NCI-H2196 treated with DMSO at 0.1 percent for 48 hours (cell line): ENCODE data around the gene SOX13.
A peak's percentile ranks its signal among the peaks of the same experiment; 100 is the strongest.

Source experiments
- DNase-seq: peaks from one replicate; lab custom pipeline; 2025; ENCODE audit not compliant: unreplicated experiment; lab: John Stamatoyannopoulos, UW

Gene SOX13

GRCh38 chr1:204150702-204151551, 78.0 kb downstream of the SOX13 start:
- no peak for DNase-seq

DNA sequence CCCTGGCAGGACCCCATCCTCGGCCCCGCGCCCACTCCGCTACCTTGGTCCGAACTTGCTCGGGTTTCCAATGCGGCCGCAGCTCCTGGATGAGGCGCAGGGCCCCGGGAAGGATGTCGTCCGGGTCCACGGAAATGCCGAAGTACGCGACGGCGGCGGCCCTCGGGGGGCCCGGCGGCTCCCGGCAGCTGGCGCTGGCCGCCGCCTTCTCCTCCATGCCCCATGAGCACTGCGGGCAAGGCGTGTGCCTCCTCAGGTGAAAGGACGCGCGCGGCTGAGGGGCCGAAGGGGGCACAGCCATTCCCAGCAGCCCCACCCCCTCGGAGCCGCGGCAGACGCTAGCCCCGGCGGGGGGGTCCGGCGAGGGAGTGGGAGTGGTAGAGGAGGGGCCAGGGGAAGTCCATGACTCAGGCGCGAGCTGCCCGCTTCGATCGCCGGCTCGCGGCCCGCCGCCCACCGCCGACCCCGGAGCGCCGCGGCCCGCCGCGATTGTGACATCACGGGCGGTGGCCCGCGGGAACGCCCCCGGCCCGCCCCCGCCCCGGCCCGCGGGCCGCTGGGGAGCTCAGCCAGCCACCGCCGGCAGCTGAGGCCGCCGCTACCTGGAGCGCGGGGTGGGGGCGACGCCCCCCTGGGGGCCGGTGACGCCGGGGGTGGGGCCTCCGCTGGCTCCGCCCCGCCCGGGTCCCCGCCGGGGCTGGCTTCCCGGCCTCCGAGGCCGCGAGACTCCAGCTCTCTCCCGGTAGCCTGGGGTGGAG, 78.8 kb downstream of the SOX13 start, which contains the start of gene ETNK2:
Gene ETNK2 (minus strand): TSS at position 493 of the 758 bp plus-strand sequence. CDS start 192 bp downstream, at position 301.
- peak; percentile 52 for DNase-seq

GRCh38 chr1:204152310-204153044, 79.6 kb downstream of the SOX13 start:
- DNase-seq: no peak

- DNase-seq: no peak
These were observed 80.8 kb downstream of the SOX13 start for GRCh38 chr1:204153667-204154066.

- no peak for DNase-seq
These were observed 81.8 kb downstream of the SOX13 start for GRCh38 chr1:204154568-204155255.

- no peak for DNase-seq
These were observed 83.0 kb downstream of the SOX13 start for GRCh38 chr1:204155881-204156280.

GRCh38 chr1:204157962-204158361, 85.0 kb downstream of the SOX13 start:
- no peak for DNase-seq

DNA sequence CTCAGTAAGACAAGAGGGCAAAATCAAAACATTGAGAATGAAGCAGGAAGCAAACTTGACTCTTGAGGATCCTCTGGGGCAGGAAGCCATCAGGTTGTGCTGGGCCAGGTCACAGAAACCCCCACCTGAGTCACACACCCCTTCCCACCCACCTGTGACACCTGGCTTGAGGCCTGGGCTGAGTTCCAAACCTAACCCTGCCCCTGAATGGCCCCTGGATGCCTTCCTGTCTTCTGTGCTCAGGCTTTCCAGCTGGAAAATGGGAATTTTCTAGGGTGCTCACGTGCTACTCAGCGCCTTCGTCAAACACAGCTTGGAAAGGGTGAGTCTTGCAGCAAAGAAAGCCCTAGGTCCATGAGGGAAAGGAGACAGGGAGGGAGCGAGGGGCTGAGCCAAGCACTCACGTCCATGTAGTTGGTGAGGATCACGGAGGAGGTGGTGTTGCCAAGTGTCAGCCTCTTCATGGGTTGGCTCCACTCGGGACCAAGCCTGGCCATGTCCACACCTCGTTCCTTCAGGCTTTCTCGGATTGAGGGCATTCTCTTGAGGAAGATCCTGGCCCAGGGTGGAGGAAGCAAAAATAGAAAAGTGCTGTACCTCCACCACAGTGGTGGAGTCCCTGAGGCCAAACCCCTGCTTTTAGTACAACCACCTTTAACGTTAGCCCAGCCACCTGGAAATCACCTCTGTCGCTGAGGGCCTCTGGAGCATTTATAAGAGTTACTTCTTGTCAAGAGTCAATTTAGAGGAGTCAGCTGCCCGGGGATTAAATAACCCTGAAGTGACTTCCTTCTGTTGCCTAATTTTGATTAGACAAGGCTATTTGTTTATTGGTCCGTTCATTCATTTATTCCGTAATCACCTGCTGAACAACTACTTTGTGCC, 88.9 kb downstream of the SOX13 start:
- DNase-seq: no peak

- peak; percentile 78 for DNase-seq
These were observed 89.7 kb downstream of the SOX13 start for GRCh38 chr1:204162494-204163074.

- DNase-seq: no peak
These were observed 93.3 kb downstream of the SOX13 start, which contains the start of gene REN for GRCh38 chr1:204166219-204166618. TSS of gene REN (minus strand) at chr1:204166337. CDS start at chr1:204166293, 44 bp downstream.

GRCh38 chr1:204167730-204168129, 94.8 kb downstream of the SOX13 start:
- no peak for DNase-seq

GRCh38 chr1:204169858-204170257, 96.9 kb downstream of the SOX13 start:
- no peak for DNase-seq

GRCh38 chr1:204170494-204171155, 97.7 kb downstream of the SOX13 start:
- DNase-seq: no peak

- DNase-seq: no peak
These were observed 98.8 kb downstream of the SOX13 start for GRCh38 chr1:204171751-204172178.

GRCh38 chr1:204172404-204173029, 99.6 kb downstream of the SOX13 start:
- DNase-seq: no peak

DNA sequence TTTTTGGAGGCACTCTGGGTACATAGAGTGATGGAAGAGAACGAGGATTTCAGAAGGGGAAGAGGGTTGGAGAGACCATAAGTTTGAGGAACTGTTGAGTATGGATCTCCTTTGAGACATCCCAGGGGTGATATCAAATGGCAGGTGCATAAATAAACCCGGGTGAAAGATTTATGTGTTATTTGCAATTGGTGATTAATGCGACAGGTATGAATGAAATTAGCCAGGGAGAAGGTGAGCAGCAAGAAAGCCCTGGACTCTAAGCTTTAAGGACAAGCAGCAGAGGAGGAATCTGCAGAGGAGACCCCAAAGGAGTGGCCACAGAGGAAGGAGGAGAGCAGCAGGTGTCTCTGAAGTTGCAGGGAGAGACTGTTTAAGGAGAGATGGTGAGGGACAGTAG, 102.0 kb downstream of the SOX13 start:
- no peak for DNase-seq

DNA sequence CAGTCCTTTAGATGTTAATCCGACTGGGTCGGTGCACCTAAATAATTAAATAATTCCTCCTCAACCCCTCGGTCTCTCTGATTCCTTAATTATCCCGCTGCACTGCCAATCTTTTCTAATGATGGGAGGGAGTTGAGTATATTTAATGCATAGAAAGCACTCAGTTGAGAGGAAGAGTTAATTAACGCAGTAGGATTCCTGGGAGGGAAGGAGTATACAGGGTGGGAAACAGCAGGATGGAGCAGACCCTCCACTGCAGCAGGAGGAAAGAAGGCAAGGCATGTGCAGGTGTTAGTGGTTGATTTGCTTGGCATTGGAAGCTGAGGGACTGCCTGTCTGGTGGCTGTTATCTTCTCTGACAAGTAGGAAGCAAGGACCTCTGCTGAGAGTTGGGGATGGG, 103.1 kb downstream of the SOX13 start:
- no peak for DNase-seq

DNA sequence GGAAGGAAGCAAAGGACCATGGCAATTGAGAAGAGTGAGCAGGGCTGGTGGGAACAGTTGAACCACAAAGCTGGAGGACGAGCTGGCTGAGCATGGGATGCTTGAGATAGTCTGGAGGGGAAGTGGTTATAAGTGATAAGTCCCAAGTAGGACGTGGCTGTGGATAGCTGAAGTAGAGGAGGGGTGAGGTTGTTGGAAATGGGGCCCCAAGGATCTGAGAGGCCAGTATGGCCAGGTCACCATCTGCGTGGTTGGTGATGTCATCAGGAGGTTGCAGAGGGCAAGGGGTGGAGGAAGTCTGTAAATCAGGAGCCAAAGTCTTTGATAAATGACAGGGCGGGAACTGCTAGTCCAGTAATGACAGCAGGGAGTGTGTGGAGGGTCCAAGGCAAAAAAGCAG, 104.2 kb downstream of the SOX13 start:
- DNase-seq: no peak
